H1 (cell line): ENCODE data around the gene PPM1L. TPM values are rescaled to one million over a fixed set of nuclear protein-coding genes. Genes with fewer than 3 reads are reported as not detected.

Experiments used
- NRF1 ChIP-seq: IDR thresholded peaks from 2 replicates; pipeline ENCODE4 v1.6.1; 2011; ENCODE audit warnings: mild to moderate bottlenecking, low read depth, low read length, improper control_type of control experiment
- polyA plus RNA-seq, 7 experiments: library from polyadenylated mRNA; depleted of rRNA in 3 of 7; stranded (reverse) in 5 of 7; unstranded in 2 of 7; fragments of >200 nt in 5 of 7; fragments of 200-250 nt in 2 of 7; gene quantifications; 1 replicate in 5 of 7; 2 replicates in 1 of 7; 4 replicates in 1 of 7; pipeline versions ENCODE4 v1.2.1 to v1.2.3, GENCODE V29; 2011 to 2013; ENCODE audit warnings: missing spikeins in 2 of 7, mixed read lengths in 2 of 7
- total RNA-seq: library from RNA; stranded (reverse); fragmentation: NEBNext Ultra II Directional; extraction: Animal tissue kit (Norgen Biotek cat#: 25700); gene quantifications from 2 replicates; pipeline ENCODE4 v1.2.1, GENCODE V29; 2021

PPM1L gene
- total and polyA plus RNA-seq, 2 of the 8 experiments (the other 6 are each of a cell fraction or from before 2014, with no cell fraction given), result 2.8 to 18.1 TPM

DNA sequence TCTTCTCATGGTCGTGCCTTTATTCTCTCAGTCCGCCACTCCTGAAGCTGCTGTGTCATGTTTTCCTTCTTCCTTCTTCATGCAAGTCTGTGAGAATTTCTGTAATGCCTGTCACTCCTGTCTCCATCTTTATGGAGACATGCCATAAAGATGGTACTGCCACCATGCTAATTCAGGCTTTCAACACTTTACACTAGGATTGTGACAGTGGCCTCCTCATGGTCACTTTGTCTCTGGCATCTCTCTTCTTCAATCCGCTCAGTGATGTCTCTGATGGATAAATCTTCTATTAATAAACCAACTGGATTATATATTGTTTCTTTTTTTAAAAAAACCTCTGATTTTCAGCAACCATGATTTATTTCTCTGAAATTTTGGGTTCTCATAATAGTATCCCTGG is 18.1 kb downstream of the PPM1L start (continued):
- no peak for TF ChIP-seq NRF1
